Measurements from ENCODE around the gene PTPRT.

The PTPRT gene

GRCh38 chr20:43102394-43102793, 87.3 kb downstream of the PTPRT start:
- Histone ChIP-seq H3K4me3 (ENCODE audit: insufficient read depth, low read length, poor library complexity, severe bottlenecking) (no peak overlapping the region), H3K27me3 (ENCODE audit: low read length) (0 out of 2 replicates have a peak, but pooled peaks cover 3% of the 10 kb centered on the region), H2AFZ (ENCODE audit: low read depth, low read length, severe bottlenecking) (no peak overlapping the region), H3K9me2 (replicated peaks; ENCODE audit: insufficient read depth, low read length) (no peaks in the 10 kb centered on the region), H3K36me3 (ENCODE audit: low read length) (no peaks in the 10 kb centered on the region), H3K4me2 (ENCODE audit: low read depth, low read length, poor library complexity, severe bottlenecking) (no peak overlapping the region), H4K20me1 (ENCODE audit: low read depth, low read length) (no peaks in the 10 kb centered on the region; the same call in 1 of the 2 replicates), H3F3A (ENCODE audit: insufficient read depth) (no peaks in the 10 kb centered on the region), H3K9ac (ENCODE audit: low read length) (no peak overlapping the region), H3K79me2 (ENCODE audit: insufficient read depth, low read length) (no peaks in the 10 kb centered on the region), H3K27ac (ENCODE audit: low read depth, low read length) (no peak overlapping the region), H3K9me3 (ENCODE audit: insufficient read depth, low read length) (no peaks in the 10 kb centered on the region)
- TF ChIP-seq EZH2phosphoT487 (conservative IDR thresholded peaks at IDR 0.05; ENCODE audit: low read length): no peak
- no peak for TF ChIP-seq CTCF (IDR thresholded peaks at IDR 0.05; ENCODE audit: insufficient read depth, low read length, poor library complexity, severe bottlenecking)

GRCh38 chr20:43096931-43097260, 92.8 kb downstream of the PTPRT start:
- Histone ChIP-seq H4K20me1 (ENCODE audit: low read depth, low read length) (no peaks in the 10 kb centered on the region; the same call in 1 of the 2 replicates), H3K4me3 (ENCODE audit: insufficient read depth, low read length, poor library complexity, severe bottlenecking) (no peak overlapping the region), H2AFZ (ENCODE audit: low read depth, low read length, severe bottlenecking) (no peak overlapping the region), H3K79me2 (ENCODE audit: insufficient read depth, low read length) (no peaks in the 10 kb centered on the region), H3F3A (ENCODE audit: insufficient read depth) (no peaks in the 10 kb centered on the region), H3K9me3 (ENCODE audit: insufficient read depth, low read length) (no peaks in the 10 kb centered on the region), H3K9ac (ENCODE audit: low read length) (no peak overlapping the region), H3K4me2 (ENCODE audit: low read depth, low read length, poor library complexity, severe bottlenecking) (no peak overlapping the region), H3K36me3 (ENCODE audit: low read length) (no peaks in the 10 kb centered on the region), H3K27me3 (ENCODE audit: low read length) (0 out of 2 replicates have a peak, but pooled peaks cover 3% of the 10 kb centered on the region), H3K27ac (ENCODE audit: low read depth, low read length) (no peak overlapping the region), H3K9me2 (replicated peaks; ENCODE audit: insufficient read depth, low read length) (no peaks in the 10 kb centered on the region)
- no peak for TF ChIP-seq EZH2phosphoT487 (conservative IDR thresholded peaks at IDR 0.05; ENCODE audit: low read length)
- no peak for TF ChIP-seq CTCF (IDR thresholded peaks at IDR 0.05; ENCODE audit: insufficient read depth, low read length, poor library complexity, severe bottlenecking)

GRCh38 chr20:43096126-43096930, 93.4 kb downstream of the PTPRT start:
- Histone ChIP-seq H2AFZ (ENCODE audit: low read depth, low read length, severe bottlenecking) (no peak overlapping the region), H3K9me3 (ENCODE audit: insufficient read depth, low read length) (no peaks in the 10 kb centered on the region), H3K27ac (ENCODE audit: low read depth, low read length) (no peak overlapping the region), H3K4me2 (ENCODE audit: low read depth, low read length, poor library complexity, severe bottlenecking) (no peak overlapping the region), H3K36me3 (ENCODE audit: low read length) (no peaks in the 10 kb centered on the region), H3K9ac (ENCODE audit: low read length) (no peak overlapping the region), H4K20me1 (ENCODE audit: low read depth, low read length) (no peaks in the 10 kb centered on the region; the same call in 1 of the 2 replicates), H3F3A (ENCODE audit: insufficient read depth) (no peaks in the 10 kb centered on the region), H3K9me2 (replicated peaks; ENCODE audit: insufficient read depth, low read length) (no peaks in the 10 kb centered on the region), H3K4me3 (ENCODE audit: insufficient read depth, low read length, poor library complexity, severe bottlenecking) (no peak overlapping the region), H3K27me3 (ENCODE audit: low read length) (0 out of 2 replicates have a peak, but pooled peaks cover 3% of the 10 kb centered on the region), H3K79me2 (ENCODE audit: insufficient read depth, low read length) (no peaks in the 10 kb centered on the region)
- TF ChIP-seq EZH2phosphoT487 (conservative IDR thresholded peaks at IDR 0.05; ENCODE audit: low read length) (no peak), CTCF (IDR thresholded peaks at IDR 0.05; ENCODE audit: insufficient read depth, low read length, poor library complexity, severe bottlenecking) (no peak)

Data from SU-DHL-6 (cell line).